C4-2B (cell line): Measurements from ENCODE around the gene GREM1.

Experiments used
- H3K27ac ChIP-seq: fragments of 450-650 bp; 2 replicates; pipeline ENCODE4 v1.5.1; 2017
- CTCF ChIP-seq: fragments of 450-650 bp; conservative IDR thresholded peaks from 2 replicates; pipeline ENCODE4 v1.5.1; 2017; ENCODE audit warnings: mild to moderate bottlenecking
- ZFX ChIP-seq: fragments of 450-650 bp; IDR thresholded peaks from 2 replicates; pipeline ENCODE4 v1.6.1; 2017

The GREM1 gene

GRCh38 chr15:32790352-32790999 lies 72.7 kb downstream of the GREM1 start:
- TF ChIP-seq CTCF (no peak), ZFX (no peak)
- H3K27ac ChIP-seq: no peak overlapping the region

GRCh38 chr15:32792436-32792835 lies 74.6 kb downstream of the GREM1 start:
- TF ChIP-seq CTCF: no peak
- TF ChIP-seq ZFX: no peak

More at GRCh38 chr15:32792436-32792835, 74.6 kb downstream of the GREM1 start:
- H3K27ac ChIP-seq: no peak overlapping the region
